ENCODE measurements around the gene SDF2L1. TPM values are rescaled to one million over a fixed set of nuclear protein-coding genes. Genes with fewer than 3 reads are reported as not detected.

Gene SDF2L1
- total and polyA plus RNA-seq, 2 of the 13 experiments (the other 11 are each of a cell fraction or from before 2014, with no cell fraction given): 18.0 to 57.4 TPM

DNA sequence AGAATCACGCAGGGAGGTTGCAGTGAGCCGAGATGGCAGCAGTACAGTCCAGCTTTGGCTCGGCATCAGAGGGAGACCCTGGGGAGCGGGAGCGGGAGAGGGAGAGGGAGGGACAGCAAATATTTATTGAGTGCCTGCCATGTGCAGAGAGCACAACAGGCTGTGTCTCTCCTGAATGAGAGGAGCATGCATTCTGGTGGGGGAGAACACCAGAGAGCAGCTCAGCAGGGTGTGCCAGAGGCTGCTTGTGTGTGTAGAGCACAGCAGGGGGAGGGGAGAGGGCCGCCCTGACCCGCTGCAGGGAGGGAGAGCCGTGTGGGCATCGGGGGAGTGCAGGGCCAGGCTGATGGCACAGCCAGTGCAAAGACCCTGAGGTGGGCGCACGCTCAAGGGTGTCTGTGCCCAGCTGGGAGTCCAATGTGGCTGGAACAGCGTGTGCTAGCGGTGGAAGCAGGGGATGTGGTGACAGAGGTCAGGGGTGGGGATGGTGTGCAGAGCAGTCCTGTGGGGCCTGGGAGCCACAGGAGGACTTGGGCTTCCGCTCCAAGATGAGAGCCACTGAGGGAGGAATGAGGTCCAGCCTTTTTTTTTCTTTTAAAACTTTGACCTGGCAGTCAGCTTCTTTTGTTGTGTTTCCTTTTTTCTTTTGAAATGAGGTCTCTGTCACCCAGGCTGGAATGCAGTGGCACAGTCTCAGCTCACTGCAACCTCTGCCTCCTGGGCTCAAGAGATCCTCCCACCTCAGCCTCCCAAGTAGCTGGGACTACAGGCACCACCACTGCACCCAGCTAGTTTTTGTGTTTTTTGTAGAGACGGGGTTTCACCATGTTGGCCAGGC is 35.7 kb downstream of the SDF2L1 start (continued):
- TF ChIP-seq ZBTB8A (CRISPR knock-in tag; IDR thresholded peaks at IDR 0.05; ENCODE audit: borderline replicate concordance, low read depth) (no peak), ZNF546 (CRISPR knock-in tag; conservative IDR thresholded peaks at IDR 0.05) (no peak), ZBTB7B (CRISPR knock-in tag; IDR thresholded peaks at IDR 0.05) (0 out of 2 replicates have a peak, but pooled peaks have one; percentile 47), KDM6A (CRISPR knock-in tag; IDR thresholded peaks at IDR 0.05; ENCODE audit: low read depth) (peak; percentile 15; the same call in 1 of the 2 replicates), ZFY (CRISPR knock-in tag; IDR thresholded peaks at IDR 0.05) (0 out of 2 replicates have a peak, but pooled peaks have one; percentile 18), SALL1 (CRISPR knock-in tag; IDR thresholded peaks at IDR 0.05) (peak; percentile 83), MYNN (CRISPR knock-in tag; IDR thresholded peaks at IDR 0.05; ENCODE audit: low read depth) (no peak), ZMYM2 (CRISPR knock-in tag; IDR thresholded peaks at IDR 0.05) (no peak), SAFB2 (CRISPR knock-in tag; IDR thresholded peaks at IDR 0.05; ENCODE audit: borderline replicate concordance, low read depth) (0 out of 2 replicates have a peak, but pooled peaks have one; percentile 29), TEAD3 (CRISPR knock-in tag; optimal IDR thresholded peaks at IDR 0.05; ENCODE audit: borderline replicate concordance) (peak; percentile 73)
- TF ChIP-seq, protein P1, sequence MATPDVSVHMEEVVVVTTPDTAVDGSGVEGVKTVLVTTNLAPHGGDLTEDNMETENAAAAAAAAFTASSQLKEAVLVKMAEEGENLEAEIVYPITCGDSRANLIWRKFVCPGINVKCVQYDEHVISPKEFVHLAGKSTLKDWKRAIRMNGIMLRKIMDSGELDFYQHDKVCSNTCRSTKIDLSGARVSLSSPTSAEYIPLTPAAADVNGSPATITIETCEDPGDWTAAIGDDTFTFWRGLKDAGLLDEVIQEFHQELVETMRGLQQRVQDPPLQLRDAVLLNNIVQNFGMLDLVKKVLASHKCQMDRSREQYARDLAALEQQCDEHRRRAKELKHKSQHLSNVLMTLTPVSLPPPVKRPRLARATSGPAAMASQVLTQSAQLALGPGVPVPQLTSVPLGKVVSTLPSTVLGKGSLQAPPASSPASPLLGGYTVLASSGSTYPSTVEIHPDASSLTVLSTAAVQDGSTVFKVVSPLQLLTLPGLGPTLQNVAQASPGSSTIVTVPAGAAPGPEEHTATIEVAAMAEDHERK (CRISPR knock-in tag; IDR thresholded peaks at IDR 0.05; ENCODE audit: low read depth): no peak
- TF ChIP-seq, protein P2, sequence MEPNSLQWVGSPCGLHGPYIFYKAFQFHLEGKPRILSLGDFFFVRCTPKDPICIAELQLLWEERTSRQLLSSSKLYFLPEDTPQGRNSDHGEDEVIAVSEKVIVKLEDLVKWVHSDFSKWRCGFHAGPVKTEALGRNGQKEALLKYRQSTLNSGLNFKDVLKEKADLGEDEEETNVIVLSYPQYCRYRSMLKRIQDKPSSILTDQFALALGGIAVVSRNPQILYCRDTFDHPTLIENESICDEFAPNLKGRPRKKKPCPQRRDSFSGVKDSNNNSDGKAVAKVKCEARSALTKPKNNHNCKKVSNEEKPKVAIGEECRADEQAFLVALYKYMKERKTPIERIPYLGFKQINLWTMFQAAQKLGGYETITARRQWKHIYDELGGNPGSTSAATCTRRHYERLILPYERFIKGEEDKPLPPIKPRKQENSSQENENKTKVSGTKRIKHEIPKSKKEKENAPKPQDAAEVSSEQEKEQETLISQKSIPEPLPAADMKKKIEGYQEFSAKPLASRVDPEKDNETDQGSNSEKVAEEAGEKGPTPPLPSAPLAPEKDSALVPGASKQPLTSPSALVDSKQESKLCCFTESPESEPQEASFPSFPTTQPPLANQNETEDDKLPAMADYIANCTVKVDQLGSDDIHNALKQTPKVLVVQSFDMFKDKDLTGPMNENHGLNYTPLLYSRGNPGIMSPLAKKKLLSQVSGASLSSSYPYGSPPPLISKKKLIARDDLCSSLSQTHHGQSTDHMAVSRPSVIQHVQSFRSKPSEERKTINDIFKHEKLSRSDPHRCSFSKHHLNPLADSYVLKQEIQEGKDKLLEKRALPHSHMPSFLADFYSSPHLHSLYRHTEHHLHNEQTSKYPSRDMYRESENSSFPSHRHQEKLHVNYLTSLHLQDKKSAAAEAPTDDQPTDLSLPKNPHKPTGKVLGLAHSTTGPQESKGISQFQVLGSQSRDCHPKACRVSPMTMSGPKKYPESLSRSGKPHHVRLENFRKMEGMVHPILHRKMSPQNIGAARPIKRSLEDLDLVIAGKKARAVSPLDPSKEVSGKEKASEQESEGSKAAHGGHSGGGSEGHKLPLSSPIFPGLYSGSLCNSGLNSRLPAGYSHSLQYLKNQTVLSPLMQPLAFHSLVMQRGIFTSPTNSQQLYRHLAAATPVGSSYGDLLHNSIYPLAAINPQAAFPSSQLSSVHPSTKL (CRISPR knock-in tag; IDR thresholded peaks at IDR 0.05): peak; percentile 59
- TF ChIP-seq, protein P3, sequence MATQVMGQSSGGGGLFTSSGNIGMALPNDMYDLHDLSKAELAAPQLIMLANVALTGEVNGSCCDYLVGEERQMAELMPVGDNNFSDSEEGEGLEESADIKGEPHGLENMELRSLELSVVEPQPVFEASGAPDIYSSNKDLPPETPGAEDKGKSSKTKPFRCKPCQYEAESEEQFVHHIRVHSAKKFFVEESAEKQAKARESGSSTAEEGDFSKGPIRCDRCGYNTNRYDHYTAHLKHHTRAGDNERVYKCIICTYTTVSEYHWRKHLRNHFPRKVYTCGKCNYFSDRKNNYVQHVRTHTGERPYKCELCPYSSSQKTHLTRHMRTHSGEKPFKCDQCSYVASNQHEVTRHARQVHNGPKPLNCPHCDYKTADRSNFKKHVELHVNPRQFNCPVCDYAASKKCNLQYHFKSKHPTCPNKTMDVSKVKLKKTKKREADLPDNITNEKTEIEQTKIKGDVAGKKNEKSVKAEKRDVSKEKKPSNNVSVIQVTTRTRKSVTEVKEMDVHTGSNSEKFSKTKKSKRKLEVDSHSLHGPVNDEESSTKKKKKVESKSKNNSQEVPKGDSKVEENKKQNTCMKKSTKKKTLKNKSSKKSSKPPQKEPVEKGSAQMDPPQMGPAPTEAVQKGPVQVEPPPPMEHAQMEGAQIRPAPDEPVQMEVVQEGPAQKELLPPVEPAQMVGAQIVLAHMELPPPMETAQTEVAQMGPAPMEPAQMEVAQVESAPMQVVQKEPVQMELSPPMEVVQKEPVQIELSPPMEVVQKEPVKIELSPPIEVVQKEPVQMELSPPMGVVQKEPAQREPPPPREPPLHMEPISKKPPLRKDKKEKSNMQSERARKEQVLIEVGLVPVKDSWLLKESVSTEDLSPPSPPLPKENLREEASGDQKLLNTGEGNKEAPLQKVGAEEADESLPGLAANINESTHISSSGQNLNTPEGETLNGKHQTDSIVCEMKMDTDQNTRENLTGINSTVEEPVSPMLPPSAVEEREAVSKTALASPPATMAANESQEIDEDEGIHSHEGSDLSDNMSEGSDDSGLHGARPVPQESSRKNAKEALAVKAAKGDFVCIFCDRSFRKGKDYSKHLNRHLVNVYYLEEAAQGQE (IDR thresholded peaks at IDR 0.05; ENCODE audit: borderline replicate concordance in 1 of 2, low read depth in 1 of 2, low read length in 2 of 2): no peak
- TF ChIP-seq, protein P4, sequence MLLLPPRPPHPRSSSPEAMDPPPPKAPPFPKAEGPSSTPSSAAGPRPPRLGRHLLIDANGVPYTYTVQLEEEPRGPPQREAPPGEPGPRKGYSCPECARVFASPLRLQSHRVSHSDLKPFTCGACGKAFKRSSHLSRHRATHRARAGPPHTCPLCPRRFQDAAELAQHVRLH (CRISPR knock-in tag; IDR thresholded peaks at IDR 0.05; ENCODE audit: borderline replicate concordance, low read depth): peak; percentile 59; the same call in 1 of the 2 replicates
